ENCODE measurements around the gene DCAF7. TPM values are rescaled to one million over a fixed set of nuclear protein-coding genes. Genes with fewer than 3 reads are reported as not detected.

DCAF7 gene
- total RNA-seq, 1 experiment from 2014 or later, result 60.4 TPM

GRCh38 chr17:63629627-63630026 is 79.3 kb downstream of the DCAF7 start:
- no TSS peak for BruUV-seq (replicated peaks)
- Histone ChIP-seq H3K36me3 (ENCODE audit: control insufficient read depth, insufficient read depth, low read length) (no peaks in the 10 kb centered on the region), H3K27me3 (ENCODE audit: control insufficient read depth, insufficient read depth, low read length) (no peaks in the 10 kb centered on the region), H3K4me3 (ENCODE audit: low read depth in 2 of 2, low read length in 2 of 2) (no peak overlapping the region), H3K4me1 (ENCODE audit: control insufficient read depth, insufficient read depth, low read length) (peaks cover 8% of the 10 kb centered on the region), H3K27ac (ENCODE audit: low read length) (no peak overlapping the region), H3K9me3 (ENCODE audit: control insufficient read depth, insufficient read depth, low read depth, low read length) (no peaks in the 10 kb centered on the region)
- in situ Hi-C loops (cut with HindIII; ENCODE audit: low pct_unique_long_range_greater_than_20kb, low sequenced_read_pairs), result no loop called here
- no peak for DNase-seq (ENCODE audit: low read depth, low spot score)
- TF ChIP-seq REST (IDR thresholded peaks at IDR 0.05; ENCODE audit: insufficient read depth in 1 of 2, low read depth in 2 of 2, low read length in 1 of 2), result no peak
- no peak for TF ChIP-seq POLR2AphosphoS5 (IDR thresholded peaks at IDR 0.05; ENCODE audit: low read depth, low read length)
- intact Hi-C loops (cut with micrococcal nuclease; ENCODE audit: unreplicated experiment), result no loop called here
- POLR2A ChIA-PET, result no interaction called here
- CTCF ChIA-PET, result no interaction called here
- no peak for ATAC-seq

- Histone ChIP-seq H3K36me3 (ENCODE audit: control insufficient read depth, insufficient read depth, low read length) (no peaks in the 10 kb centered on the region; the same call in 1 of the 2 replicates), H3K4me1 (ENCODE audit: control insufficient read depth, insufficient read depth, low read length) (peaks cover 4% of the 10 kb centered on the region), H3K4me3 (ENCODE audit: low read depth in 2 of 2, low read length in 2 of 2) (no peak overlapping the region), H3K27me3 (ENCODE audit: control insufficient read depth, insufficient read depth, low read length) (no peaks in the 10 kb centered on the region), H3K9me3 (ENCODE audit: control insufficient read depth, insufficient read depth, low read depth, low read length) (no peaks in the 10 kb centered on the region), H3K27ac (ENCODE audit: low read length) (no peak overlapping the region)
- no peak for DNase-seq (ENCODE audit: low read depth, low spot score)
- ChIA-PET CTCF (no interaction called here), POLR2A (no interaction called here)
- in situ Hi-C loops (cut with HindIII; ENCODE audit: low pct_unique_long_range_greater_than_20kb, low sequenced_read_pairs) (no loop called here), intact Hi-C loops (cut with micrococcal nuclease; ENCODE audit: unreplicated experiment) (no loop called here)
- BruUV-seq (replicated peaks), result no TSS peak
- no peak for TF ChIP-seq POLR2AphosphoS5 (IDR thresholded peaks at IDR 0.05; ENCODE audit: low read depth, low read length)
- TF ChIP-seq SIN3A (IDR thresholded peaks at IDR 0.05; ENCODE audit: borderline replicate concordance, insufficient read depth, low read depth, low read length), result no peak
- TF ChIP-seq REST (IDR thresholded peaks at IDR 0.05; ENCODE audit: insufficient read depth in 1 of 2, low read depth in 2 of 2, low read length in 1 of 2), result no peak
- TF ChIP-seq CTCF (IDR thresholded peaks at IDR 0.05), result no peak
- TF ChIP-seq TCF7L2 (IDR thresholded peaks at IDR 0.05; ENCODE audit: low read depth, low read length), result no peak
- no peak for ATAC-seq
These were observed 80.8 kb downstream of the DCAF7 start for GRCh38 chr17:63631062-63631461.
